NCI-H146 treated with DMSO at 0.1 percent for 48 hours (cell line): Measurements from ENCODE around the gene SHISA7.

Experiments
- DNase-seq: peaks from one replicate; lab custom pipeline; 2025; ENCODE audit not compliant: unreplicated experiment; lab: John Stamatoyannopoulos, UW

Gene SHISA7

GRCh38 chr19:55464039-55464661, 21.1 kb upstream of the SHISA7 start:
- DNase-seq, result no peak

GRCh38 chr19:55463583-55464031, 20.5 kb upstream of the SHISA7 start:
- DNase-seq, result no peak

DNA sequence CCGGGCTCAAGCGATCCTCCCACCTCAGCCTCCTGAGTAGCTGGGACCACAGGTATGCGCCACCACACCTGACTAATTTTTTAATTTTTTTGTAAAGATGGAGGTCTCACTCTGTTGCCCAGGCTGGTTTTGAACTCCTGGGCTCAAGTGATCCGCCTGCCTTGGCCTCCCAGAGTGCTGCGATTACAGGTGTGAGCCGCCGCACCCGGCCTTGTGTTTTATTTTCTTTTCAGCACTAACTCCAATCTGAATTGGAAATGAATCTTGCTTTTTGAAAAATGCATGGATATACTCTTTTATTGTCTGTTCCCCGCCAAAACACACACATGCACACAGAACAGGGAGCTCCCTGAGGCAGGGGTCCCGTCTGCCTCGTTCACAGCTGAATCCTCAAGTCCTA, 19.6 kb upstream of the SHISA7 start:
- no peak for DNase-seq

GRCh38 chr19:55461974-55462626, 19.0 kb upstream of the SHISA7 start:
- no peak for DNase-seq

GRCh38 chr19:55461259-55461973, 18.3 kb upstream of the SHISA7 start, which contains the start of gene ISOC2:
ISOC2 (minus strand) TSS chr19:55461642; CDS start chr19:55456486, 5,156 bp downstream.
- DNase-seq, result peak; percentile 99

DNA sequence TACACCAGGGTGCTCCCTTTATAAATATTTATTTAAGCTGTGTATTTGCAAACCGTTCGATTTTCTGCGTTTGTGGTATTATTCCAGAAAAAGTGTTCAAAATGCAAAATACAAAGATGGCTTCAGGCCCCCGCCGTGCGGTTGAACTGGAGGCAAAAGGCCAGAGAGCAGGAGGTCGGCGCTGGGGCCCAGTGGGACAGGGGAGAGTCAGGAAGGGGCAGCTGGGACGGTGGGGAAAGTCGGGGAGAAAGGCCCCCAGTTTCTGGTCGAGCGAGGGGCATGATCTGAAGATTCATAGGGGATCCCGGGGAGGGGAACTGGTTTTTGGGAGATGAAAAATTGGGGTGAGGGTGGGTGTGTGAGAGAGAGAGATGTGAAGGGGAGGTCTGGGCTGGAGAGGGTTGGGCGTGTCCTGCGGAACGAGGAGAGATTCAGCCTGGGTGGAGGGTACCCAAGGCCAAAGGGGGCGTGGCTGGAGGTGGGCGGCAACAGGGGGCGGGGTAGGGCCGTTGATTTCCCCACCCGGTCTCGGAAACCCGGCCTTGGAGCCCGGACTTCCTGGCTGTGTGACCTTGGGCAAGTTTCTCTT, 17.7 kb upstream of the SHISA7 start:
- DNase-seq, result peak; percentile 73

DNA sequence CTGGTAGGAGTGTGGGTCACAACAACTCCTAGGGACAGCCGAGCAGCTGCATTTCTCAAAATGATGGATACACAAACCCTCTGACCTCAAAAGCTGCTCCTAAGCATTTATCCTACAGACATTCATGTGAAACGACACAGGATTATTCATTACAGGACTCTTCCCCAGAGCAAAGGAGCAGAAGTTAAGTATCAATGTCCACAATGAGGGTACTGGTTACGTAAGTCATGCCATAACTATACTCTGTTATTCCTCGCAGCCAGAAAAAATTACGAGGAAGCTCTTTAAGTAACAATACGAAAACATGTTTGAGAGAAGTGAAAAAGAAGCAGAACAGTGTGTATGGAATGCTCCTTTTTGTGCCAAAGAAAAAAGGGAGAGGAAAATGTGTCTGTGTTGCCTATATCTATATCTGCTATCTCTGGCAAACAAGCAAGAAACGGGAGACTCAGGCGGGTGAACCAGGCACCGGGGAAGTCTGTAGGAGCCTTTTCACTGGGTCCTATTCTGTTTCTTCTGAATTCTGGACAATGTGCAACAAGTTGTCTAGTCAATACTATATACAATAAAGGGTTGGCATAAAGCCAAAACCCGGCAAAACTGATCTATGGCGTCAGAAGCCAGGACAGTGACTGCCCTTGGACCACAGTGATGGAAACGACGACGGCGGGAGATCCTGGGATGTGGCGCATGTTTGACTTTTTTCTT, 17.0 kb upstream of the SHISA7 start:
- DNase-seq, result no peak

DNA sequence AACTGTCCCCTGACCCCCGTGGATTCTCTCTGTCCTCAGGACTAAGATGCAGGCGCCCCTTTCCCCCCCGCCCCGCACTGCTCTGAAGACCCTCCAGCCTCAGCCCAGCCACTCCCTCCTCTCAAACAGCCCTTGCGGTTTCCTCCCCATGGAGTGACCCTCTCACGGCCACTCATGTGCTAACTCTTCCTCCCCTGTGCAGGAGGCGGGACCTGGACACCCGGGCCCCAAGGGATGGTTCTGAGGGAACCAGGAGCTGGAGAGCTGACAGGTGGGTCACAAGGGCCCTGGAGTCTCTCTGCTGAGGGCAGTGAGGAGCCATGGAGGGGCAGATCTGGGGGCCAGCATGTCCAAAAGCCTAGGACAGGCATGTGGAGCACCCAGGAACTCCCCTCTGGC, 16.4 kb upstream of the SHISA7 start:
- DNase-seq, result no peak

DNA sequence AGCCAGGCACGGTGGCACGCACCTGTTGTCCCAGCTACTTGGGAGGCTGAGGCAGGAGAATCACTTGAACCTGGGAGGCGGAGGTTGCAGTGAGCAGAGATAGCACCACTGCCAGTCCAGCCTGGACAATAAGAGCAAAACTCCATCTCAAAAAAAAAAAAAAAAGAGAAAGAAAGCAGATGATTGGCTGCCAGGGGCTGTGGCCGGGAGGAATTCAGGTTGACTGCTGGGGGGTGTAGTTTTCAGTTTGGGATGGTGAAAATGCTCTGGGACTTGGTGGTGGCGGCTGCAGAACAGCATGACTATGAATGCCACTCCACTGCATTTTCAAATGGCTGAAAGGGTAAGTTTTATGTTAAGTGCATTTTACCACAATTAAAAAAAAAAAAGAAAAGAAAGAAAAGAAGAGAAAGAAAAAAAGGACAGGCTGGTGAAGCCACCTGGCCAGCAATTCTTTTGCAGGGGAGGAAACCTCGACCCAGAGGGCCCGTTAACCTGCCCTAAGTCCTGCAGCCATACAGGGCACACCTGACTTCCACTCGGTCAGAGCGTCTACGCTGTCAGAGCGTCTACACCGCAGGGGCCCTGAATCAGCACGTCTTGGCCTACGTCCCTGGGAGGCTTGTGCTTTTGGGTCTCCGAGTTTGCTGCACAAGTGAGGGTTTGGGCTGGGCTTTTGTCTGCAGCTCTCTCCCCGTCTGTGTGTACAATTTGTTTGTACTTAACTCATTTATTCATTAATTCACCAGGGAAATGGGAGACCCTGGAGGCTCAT, 14.8 kb upstream of the SHISA7 start:
- DNase-seq, result no peak

- DNase-seq, result no peak
Measured at GRCh38 chr19:55456347-55456746, 13.2 kb upstream of the SHISA7 start.

DNA sequence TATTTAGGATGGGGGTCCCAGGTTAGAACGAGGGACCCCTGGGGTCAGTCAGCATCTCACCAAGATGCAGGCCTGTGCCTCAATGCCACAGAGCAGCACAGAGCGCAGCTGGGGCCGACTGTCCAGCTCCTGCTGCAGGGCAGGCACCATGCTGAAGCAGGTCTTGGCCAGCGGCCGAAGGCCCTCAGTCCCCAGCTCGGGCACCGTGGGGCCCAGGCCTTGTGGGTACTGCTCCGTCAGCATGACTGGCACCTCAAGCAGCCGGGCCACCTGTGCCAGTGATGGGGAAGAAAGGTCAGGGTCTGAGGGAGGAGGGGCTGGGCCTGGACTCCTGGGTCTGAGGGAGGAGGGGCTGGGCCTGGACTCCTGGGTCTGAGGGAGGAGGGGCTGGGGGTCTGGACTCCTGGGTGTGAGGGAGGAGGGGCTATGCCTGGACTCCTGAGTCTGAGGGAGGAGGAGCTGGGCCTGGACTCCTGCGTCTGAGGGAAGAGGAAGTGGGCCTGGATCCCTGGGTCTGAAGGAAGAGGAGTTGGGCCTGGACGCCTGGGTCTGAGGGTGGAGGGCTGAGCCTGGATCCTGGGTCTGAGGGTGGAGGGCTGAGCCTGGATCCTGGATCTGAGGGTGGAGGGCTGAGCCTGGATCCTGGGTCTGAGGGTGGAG, 12.6 kb upstream of the SHISA7 start:
- DNase-seq, result no peak

DNA sequence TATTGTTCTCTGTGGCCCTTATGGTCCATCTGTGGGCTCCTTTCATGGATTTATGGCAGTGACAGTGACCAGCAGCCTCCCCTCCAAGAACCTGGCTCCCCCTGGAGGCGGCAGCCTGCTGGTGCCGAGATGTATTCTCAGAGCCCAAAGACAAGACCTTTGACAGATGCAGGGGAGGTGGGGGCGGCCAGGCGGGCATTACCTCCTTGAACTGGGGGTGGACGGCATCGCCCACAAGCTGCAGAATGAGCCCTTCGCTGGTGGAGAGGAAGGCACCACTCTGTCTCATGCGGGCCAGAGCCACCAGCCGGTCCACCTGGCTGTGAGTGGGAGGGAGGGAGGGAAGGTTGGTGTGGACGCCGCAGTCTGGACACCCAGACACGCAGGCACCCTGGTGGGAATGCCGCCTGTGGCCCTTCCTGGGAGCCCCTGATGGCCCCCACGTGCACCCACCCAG, 11.7 kb upstream of the SHISA7 start:
- peak; percentile 26 for DNase-seq

DNA sequence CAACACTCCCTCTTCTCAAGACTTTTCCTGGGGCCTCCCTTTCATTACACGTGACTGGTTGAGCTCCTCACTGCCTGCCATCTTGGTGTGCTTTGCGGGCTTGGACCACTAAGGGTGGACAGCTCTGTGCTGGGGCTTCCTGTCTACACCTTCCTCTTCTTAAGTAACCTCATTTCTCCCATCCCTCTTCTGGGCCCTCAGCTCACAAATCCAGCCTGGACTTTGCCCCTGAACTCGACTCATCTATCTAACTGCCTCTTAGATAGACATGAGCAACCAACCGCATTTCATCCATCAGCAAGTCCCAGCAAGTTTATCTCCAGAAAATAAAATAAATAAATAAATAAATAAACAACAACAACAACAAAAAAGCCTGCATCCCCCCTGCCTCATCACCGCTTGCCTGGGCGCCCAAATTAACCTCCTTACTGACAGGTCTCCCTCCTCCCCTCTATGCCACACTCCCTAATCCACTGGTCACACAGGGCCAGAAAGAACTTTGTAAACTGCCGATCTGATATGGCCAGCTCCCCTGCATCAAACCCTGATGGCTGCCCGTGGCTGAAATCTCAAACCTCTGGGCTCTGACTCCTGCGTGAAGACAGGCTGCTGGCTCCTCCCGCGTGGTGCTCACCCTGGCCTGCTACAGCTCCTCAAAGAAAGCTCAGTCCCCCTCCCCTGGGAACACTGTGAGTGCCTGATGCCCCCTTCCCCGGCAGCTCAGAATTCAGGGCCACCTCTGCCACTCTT, 10.6 kb upstream of the SHISA7 start:
- no peak for DNase-seq

DNA sequence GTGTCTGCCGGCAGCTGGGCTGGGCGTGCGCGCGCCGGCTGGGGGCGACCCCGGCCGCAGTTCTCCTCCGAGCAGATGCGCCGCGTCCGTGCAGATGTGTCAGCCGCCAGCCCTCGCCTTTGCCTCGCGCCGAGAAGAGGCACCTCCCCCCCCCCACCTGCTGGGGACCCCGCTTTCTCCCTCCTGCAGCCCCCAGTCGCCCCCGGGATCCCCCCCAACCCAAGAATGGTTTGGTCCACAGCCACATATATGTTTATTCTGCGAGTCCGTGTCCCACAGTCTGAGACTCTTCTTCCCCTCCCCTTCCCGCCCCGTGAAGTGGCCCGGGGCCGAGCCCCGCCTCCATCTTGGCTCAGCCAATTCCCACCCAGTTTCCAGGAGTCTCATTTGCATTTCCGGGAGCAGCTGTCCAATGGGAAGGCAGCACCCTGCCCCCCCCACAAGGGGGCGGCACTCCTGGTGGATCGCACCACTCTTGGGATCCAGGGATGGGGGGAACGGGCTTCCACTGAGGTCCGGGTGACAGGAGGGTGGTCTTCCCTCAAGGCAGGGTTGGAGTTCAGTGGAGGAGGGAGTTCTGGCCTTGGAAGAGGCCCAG, 9.7 kb upstream of the SHISA7 start:
- peak; percentile 95 for DNase-seq

DNA sequence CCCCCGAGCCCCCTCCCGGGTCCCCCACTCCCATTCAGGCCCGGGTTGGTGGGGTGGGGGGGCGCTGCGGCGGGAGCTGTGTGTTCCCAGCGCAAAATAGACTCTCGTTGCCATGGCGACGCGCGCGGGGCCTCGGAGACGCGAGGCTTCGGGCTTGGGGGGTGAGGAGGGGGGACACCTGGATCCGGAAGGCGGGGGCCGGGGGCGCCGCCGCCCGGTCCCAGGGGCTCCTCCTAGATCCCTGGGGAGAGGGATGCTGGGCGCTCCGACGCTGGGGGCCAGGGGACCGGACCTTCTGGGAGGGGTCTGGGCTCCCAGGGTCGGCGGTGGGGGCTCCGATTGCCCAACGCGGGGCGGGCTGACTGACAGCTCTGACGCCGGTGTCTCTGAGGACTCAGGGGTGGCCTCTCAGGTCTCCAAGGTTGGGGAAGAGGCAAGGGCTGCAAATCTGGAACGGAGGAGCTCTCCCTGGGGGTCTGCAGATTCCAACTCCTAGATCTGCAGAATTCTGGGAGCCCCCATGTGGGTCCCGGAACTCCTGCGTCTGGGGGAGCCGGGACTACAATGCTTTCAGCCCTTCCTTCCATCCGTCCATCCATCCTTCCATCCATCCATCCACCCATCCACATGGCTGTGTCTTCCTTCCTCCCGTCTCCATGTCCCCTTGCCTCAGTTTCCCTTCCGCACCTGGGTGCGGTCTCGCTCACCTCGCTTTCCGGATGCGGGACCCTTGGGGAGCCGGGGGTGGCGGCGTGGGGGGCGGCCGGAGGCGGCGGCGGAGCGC, 9.1 kb upstream of the SHISA7 start:
- DNase-seq, result no peak

GRCh38 chr19:55451163-55451964, 8.3 kb upstream of the SHISA7 start:
- DNase-seq, result no peak

- DNase-seq, result no peak
Measured at GRCh38 chr19:55449469-55449868, 6.4 kb upstream of the SHISA7 start.
